ENCODE measurements around the gene OSBP2.

- TF ChIP-seq CTCF (IDR thresholded peaks at IDR 0.05; ENCODE audit: low read length) (no peak), EZH2 (IDR thresholded peaks at IDR 0.05; ENCODE audit: borderline replicate concordance, low read length) (no peak)
Measured at GRCh38 chr22:30906411-30906810, 211.7 kb downstream of the OSBP2 start.

Measured in OCI-LY1 (cell line).